ENCODE data around the gene CNKSR2.

DNA sequence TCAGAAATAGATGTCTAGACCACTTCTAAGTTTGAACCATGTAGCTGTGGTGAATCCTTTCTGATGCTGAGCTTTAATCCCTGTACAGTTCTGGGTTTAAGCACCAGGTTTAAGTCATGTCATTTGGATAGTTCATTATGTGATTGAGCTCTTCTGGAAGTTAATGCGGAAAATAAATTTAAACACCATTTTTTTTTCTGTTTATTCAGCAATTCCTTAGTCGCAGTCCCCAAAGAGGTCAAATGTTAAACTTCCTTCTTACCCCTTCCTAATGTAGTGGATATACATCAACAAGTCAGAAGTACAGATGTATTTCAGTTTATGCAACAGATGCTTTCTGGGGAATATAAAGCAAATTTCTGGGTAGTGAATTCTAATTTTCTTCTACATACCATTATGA lies 52.9 kb downstream of the CNKSR2 start:
- TF ChIP-seq CREB1 (IDR thresholded peaks at IDR 0.05; ENCODE audit: low read depth), result no peak
- TF ChIP-seq USF2 (IDR thresholded peaks at IDR 0.05; ENCODE audit: borderline replicate concordance, low read depth, low read length), result no peak

Measured in GM12878 (cell line).